Loucy (cell line): ENCODE data around the gene DCXR.

Experiments
- H2AFZ ChIP-seq: fragments of 200-600 bp; sonication (generic); 2 replicates; pipeline ENCODE4 v1.6.0; 2016; ENCODE audit warnings: antibody characterized with exemption, mild to moderate bottlenecking, low read length, moderate library complexity
- H3F3A ChIP-seq: fragments of 200-600 bp; 2 replicates; pipeline ENCODE4 v1.6.0; 2016; ENCODE audit warnings: antibody characterized with exemption, low read depth, mild to moderate bottlenecking
- H3K27me3 ChIP-seq: fragments of 200-600 bp; sonication (generic); 2 replicates; pipeline ENCODE4 v1.6.1; 2014; ENCODE audit warnings: low read length, mild to moderate bottlenecking; ENCODE audit not compliant: insufficient read depth, poor library complexity, severe bottlenecking
- H3K36me3 ChIP-seq: fragments of 200-600 bp; sonication (generic); 2 replicates; pipeline ENCODE4 v1.6.1; 2016; ENCODE audit warnings: low read length; ENCODE audit not compliant: insufficient read depth
- H3K4me1 ChIP-seq: fragments of 200-600 bp; sonication (generic); 2 replicates; pipeline ENCODE4 v1.5.1; 2014; ENCODE audit warnings: low read length, mild to moderate bottlenecking; ENCODE audit not compliant: insufficient read depth, poor library complexity, severe bottlenecking
- H3K4me2 ChIP-seq: fragments of 200-600 bp; sonication (generic); 2 replicates; pipeline ENCODE4 v1.6.0; 2014; ENCODE audit warnings: antibody characterized with exemption, low read length, low read depth, mild to moderate bottlenecking; ENCODE audit not compliant: poor library complexity, severe bottlenecking
- H3K4me3 ChIP-seq: fragments of 200-600 bp; sonication (generic); 2 replicates; pipeline ENCODE4 v1.5.1; 2014; ENCODE audit warnings: low read length, mild to moderate bottlenecking, mixed read lengths; ENCODE audit not compliant: poor library complexity, severe bottlenecking
- H3K79me2 ChIP-seq: fragments of 200-600 bp; sonication (generic); 2 replicates; pipeline ENCODE4 v1.6.1; 2014; ENCODE audit warnings: low read length; ENCODE audit not compliant: insufficient read depth
- H3K9ac ChIP-seq: fragments of 200-600 bp; sonication (generic); 2 replicates; pipeline ENCODE4 v1.6.0; 2014; ENCODE audit warnings: mild to moderate bottlenecking, low read depth, low read length, moderate library complexity; ENCODE audit not compliant: poor library complexity, severe bottlenecking
- H3K9me2 ChIP-seq: fragments of 200-600 bp; sonication (generic); replicated peaks from 2 replicates; pipeline ENCODE4 v1.6.1; 2016; ENCODE audit warnings: low read depth, low read length, mixed read lengths
- H3K9me3 ChIP-seq: fragments of 200-600 bp; sonication (generic); 2 replicates; pipeline ENCODE4 v1.6.1; 2014; ENCODE audit warnings: mild to moderate bottlenecking, antibody characterized with exemption, low read length, low read depth; ENCODE audit not compliant: insufficient read depth
- H4K20me1 ChIP-seq: fragments of 200-600 bp; sonication (generic); 2 replicates; pipeline ENCODE4 v1.6.0; 2014; ENCODE audit warnings: antibody characterized with exemption, low read length, mild to moderate bottlenecking; ENCODE audit not compliant: insufficient read depth, poor library complexity, severe bottlenecking
- CTCF ChIP-seq: fragments of 200-600 bp; sonication (generic); conservative IDR thresholded peaks from 2 replicates; pipeline ENCODE4 v1.5.1; 2014; ENCODE audit warnings: mild to moderate bottlenecking, antibody characterized with exemption, low read length
- EZH2phosphoT487 ChIP-seq: fragments of 200-600 bp; IDR thresholded peaks from 2 replicates; pipeline ENCODE4 v1.6.1; 2018; ENCODE audit warnings: antibody characterized with exemption, mild to moderate bottlenecking, moderate library complexity, borderline replicate concordance

The DCXR gene

GRCh38 chr17:82078433-82078832, 40.9 kb upstream of the DCXR start:
- Histone ChIP-seq H4K20me1 (no peaks in the 10 kb centered on the region), H3K4me3 (no peak overlapping the region), H3K9me3 (no peaks in the 10 kb centered on the region), H3K36me3 (peaks cover 47% of the 10 kb centered on the region; the same call in 1 of the 2 replicates), H3K9me2 (no peaks in the 10 kb centered on the region), H2AFZ (no peak overlapping the region), H3K4me2 (no peak overlapping the region), H3K79me2 (no peaks in the 10 kb centered on the region), H3F3A (no peaks in the 10 kb centered on the region), H3K27me3 (no peaks in the 10 kb centered on the region), H3K9ac (no peak overlapping the region), H3K4me1 (no peaks in the 10 kb centered on the region)
- TF ChIP-seq EZH2phosphoT487 (no peak), CTCF (no peak)

GRCh38 chr17:82077617-82078358, 40.3 kb upstream of the DCXR start:
- H2AFZ ChIP-seq, result no peak overlapping the region
- no peaks in the 10 kb centered on the region for H3K9me3 ChIP-seq
- no peak overlapping the region for H3K4me3 ChIP-seq
- no peak overlapping the region for H3K9ac ChIP-seq
- no peaks in the 10 kb centered on the region for H3K9me2 ChIP-seq
- H3K27me3 ChIP-seq, result no peaks in the 10 kb centered on the region
- peaks cover 41% of the 10 kb centered on the region; the same call in 1 of the 2 replicates for H3K36me3 ChIP-seq
- no peaks in the 10 kb centered on the region for H3K4me1 ChIP-seq
- TF ChIP-seq CTCF (no peak), EZH2phosphoT487 (no peak)
- no peaks in the 10 kb centered on the region for H3K79me2 ChIP-seq
- H3K4me2 ChIP-seq, result no peak overlapping the region
- no peaks in the 10 kb centered on the region for H4K20me1 ChIP-seq
- H3F3A ChIP-seq, result no peaks in the 10 kb centered on the region

- Histone ChIP-seq H3K4me1 (no peaks in the 10 kb centered on the region), H3K9me3 (no peaks in the 10 kb centered on the region), H4K20me1 (no peaks in the 10 kb centered on the region), H3K4me2 (no peak overlapping the region), H3K36me3 (peaks cover 33% of the 10 kb centered on the region; the same call in 1 of the 2 replicates), H3K79me2 (no peaks in the 10 kb centered on the region), H3K9me2 (no peaks in the 10 kb centered on the region), H2AFZ (no peak overlapping the region), H3K9ac (no peak overlapping the region), H3K4me3 (no peak overlapping the region), H3K27me3 (no peaks in the 10 kb centered on the region), H3F3A (no peaks in the 10 kb centered on the region)
- TF ChIP-seq CTCF (no peak), EZH2phosphoT487 (no peak)
Measured at GRCh38 chr17:82076785-82077591, 39.5 kb upstream of the DCXR start.
